IMR-90 (cell line): ENCODE data around the gene MAP2. TPM values are rescaled to one million over a fixed set of nuclear protein-coding genes. Genes with fewer than 3 reads are reported as not detected.

Source experiments
- ATAC-seq: fragments of 200-7000 bp; cut with Tn5 transposase; 2 replicates; pipeline ENCODE4 v1.9.1; 2020; ENCODE audit warnings: low read depth, mild to moderate bottlenecking, moderate library complexity
- BruUV-seq: library from RNA; stranded (reverse); fragments of 400-500 nt; replicated peaks from 2 replicates; lab custom pipeline; 2021; lab: Mats Ljungman, UMichigan
- CTCF ChIA-PET: fragments of 300-600 bp; formaldehyde crosslinking; extraction: SDS; loops from one replicate; lab custom pipeline; 2021; ENCODE audit warnings: antibody characterized with exemption; lab: Yijun Ruan, JAX
- POLR2A ChIA-PET: fragments of 300-600 bp; sonication (Branson Sonifier 250); formaldehyde crosslinking; loops from one replicate; lab custom pipeline; 2022; ENCODE audit warnings: antibody characterized with exemption; ENCODE audit not compliant: unreplicated experiment; lab: Charles Lee
- DNase-seq: peaks from one replicate; pipeline ENCODE4 v3.0.0; 2013
- H2AFZ ChIP-seq: replicated peaks from 2 replicates; pipeline ENCODE3; 2013; ENCODE audit warnings: low read length, mild to moderate bottlenecking; ENCODE audit not compliant: poor library complexity
- H2AK5ac ChIP-seq: 2 replicates; pipeline ENCODE4 v1.6.1; 2013; ENCODE audit warnings: low read depth, low read length, inconsistent platforms
- H2AK9ac ChIP-seq: replicated peaks from 2 replicates; pipeline ENCODE3; 2013; ENCODE audit warnings: mild to moderate bottlenecking, low read depth, low read length, moderate library complexity; ENCODE audit not compliant: poor library complexity
- H2BK120ac ChIP-seq: 2 replicates; pipeline ENCODE4 v1.6.1; 2013; ENCODE audit warnings: low read depth, low read length, inconsistent platforms
- H2BK15ac ChIP-seq: 3 replicates; pipeline ENCODE4 v1.6.1; 2013; ENCODE audit warnings: low read depth, low read length, inconsistent platforms
- H2BK20ac ChIP-seq: 2 replicates; pipeline ENCODE4 v1.6.1; 2013; ENCODE audit warnings: low read depth, mild to moderate bottlenecking, inconsistent platforms, low read length, moderate library complexity
- H2BK5ac ChIP-seq: 2 replicates; pipeline ENCODE4 v1.6.1; 2013; ENCODE audit warnings: mild to moderate bottlenecking, low read depth, low read length, inconsistent platforms; ENCODE audit not compliant: poor library complexity, severe bottlenecking
- H3K14ac ChIP-seq: replicated peaks from 2 replicates; pipeline ENCODE4 v1.6.1; 2013; ENCODE audit warnings: low read depth, low read length, inconsistent platforms
- H3K18ac ChIP-seq: 2 replicates; pipeline ENCODE4 v1.6.1; 2013; ENCODE audit warnings: low read depth, low read length, control low read depth
- H3K23ac ChIP-seq: 2 replicates; pipeline ENCODE4 v1.6.1; 2013; ENCODE audit warnings: low read depth, low read length, inconsistent platforms
- H3K27ac ChIP-seq: 2 replicates; pipeline ENCODE4 v1.5.1; 2013; ENCODE audit warnings: mild to moderate bottlenecking, control low read depth, low read length; ENCODE audit not compliant: insufficient read depth
- H3K27me3 ChIP-seq: 2 replicates; pipeline ENCODE4 v1.6.1; 2013; ENCODE audit warnings: low read length; ENCODE audit not compliant: control insufficient read depth, insufficient read depth
- H3K36me3 ChIP-seq: 2 replicates; pipeline ENCODE4 v1.6.1; 2013; ENCODE audit warnings: low read length, mixed read lengths; ENCODE audit not compliant: control insufficient read depth, insufficient read depth
- H3K4ac ChIP-seq: 2 replicates; pipeline ENCODE4 v1.6.1; 2013; ENCODE audit warnings: low read depth, low read length, inconsistent platforms
- H3K4me1 ChIP-seq: 2 replicates; pipeline ENCODE4 v1.6.1; 2013; ENCODE audit warnings: low read length, mixed read lengths; ENCODE audit not compliant: control insufficient read depth, insufficient read depth
- H3K4me2 ChIP-seq: 2 replicates; pipeline ENCODE4 v1.6.1; 2013; ENCODE audit warnings: low read depth, mild to moderate bottlenecking, control low read depth, low read length, moderate library complexity
- H3K4me3 ChIP-seq: 2 replicates; pipeline ENCODE4 v1.5.1; 2013; ENCODE audit warnings: low read depth, mild to moderate bottlenecking, control low read depth, low read length, moderate library complexity; ENCODE audit not compliant: insufficient read depth
- H3K56ac ChIP-seq: 2 replicates; pipeline ENCODE4 v1.6.1; 2013; ENCODE audit warnings: low read length, inconsistent platforms; ENCODE audit not compliant: insufficient read depth; ENCODE audit errors: extremely low read depth
- H3K79me1 ChIP-seq, 2 experiments: 2 replicates each; pipeline ENCODE4 v1.6.1; 2013; ENCODE audit warnings: low read length in 2 of 2, inconsistent platforms in 1 of 2, low read depth in 1 of 2
- H3K9ac ChIP-seq: 2 replicates; pipeline ENCODE4 v1.6.1; 2013; ENCODE audit warnings: low read depth, low read length, control low read depth
- H3K9me1 ChIP-seq: 2 replicates; pipeline ENCODE4 v1.6.1; 2013; ENCODE audit warnings: low read length, inconsistent platforms; ENCODE audit not compliant: insufficient read depth
- H3K9me3 ChIP-seq: 2 replicates; pipeline ENCODE4 v1.6.1; 2013; ENCODE audit warnings: low read length; ENCODE audit not compliant: control insufficient read depth, insufficient read depth
- H4K20me1 ChIP-seq: 2 replicates; pipeline ENCODE4 v1.6.1; 2013; ENCODE audit warnings: low read length, inconsistent platforms; ENCODE audit not compliant: insufficient read depth
- H4K5ac ChIP-seq: 2 replicates; pipeline ENCODE4 v1.6.1; 2013; ENCODE audit warnings: mild to moderate bottlenecking, low read depth, low read length, control low read depth
- H4K8ac ChIP-seq, 2 experiments: 2 replicates each; pipeline ENCODE4 v1.6.1; 2013; ENCODE audit warnings: low read depth in 2 of 2, low read length in 2 of 2, control low read depth in 1 of 2, inconsistent platforms in 1 of 2
- H4K91ac ChIP-seq: 2 replicates; pipeline ENCODE4 v1.6.1; 2013; ENCODE audit warnings: low read depth, low read length, inconsistent platforms; ENCODE audit not compliant: insufficient read depth
- BHLHE40 ChIP-seq: fragments of 150-350 bp; IDR thresholded peaks from 2 replicates; pipeline ENCODE4 v1.6.1; 2016; ENCODE audit warnings: mild to moderate bottlenecking, low read depth, low read length
- CEBPB ChIP-seq: IDR thresholded peaks from 2 replicates; pipeline ENCODE4 v1.6.1; 2012; ENCODE audit warnings: low read depth, low read length, improper control_type of control experiment
- CHD1 ChIP-seq: IDR thresholded peaks from 2 replicates; pipeline ENCODE4 v1.6.1; 2012; ENCODE audit warnings: low read depth, low read length, improper control_type of control experiment
- FOS ChIP-seq: fragments of 150-350 bp; IDR thresholded peaks from 2 replicates; pipeline ENCODE4 v1.6.1; 2016; ENCODE audit warnings: low read depth, low read length
- MAFK ChIP-seq: IDR thresholded peaks from 2 replicates; pipeline ENCODE4 v1.6.1; 2012; ENCODE audit warnings: low read depth, low read length, improper control_type of control experiment
- MAZ ChIP-seq: IDR thresholded peaks from 2 replicates; pipeline ENCODE4 v1.6.1; 2012; ENCODE audit warnings: low read depth, mild to moderate bottlenecking, low read length, improper control_type of control experiment, moderate library complexity, borderline replicate concordance
- MXI1 ChIP-seq: IDR thresholded peaks from 2 replicates; pipeline ENCODE4 v1.6.1; 2012; ENCODE audit warnings: low read depth, mild to moderate bottlenecking, low read length, moderate library complexity, borderline replicate concordance
- NFE2L2 ChIP-seq: fragments of 150-350 bp; IDR thresholded peaks from 2 replicates; pipeline ENCODE4 v1.6.1; 2016; ENCODE audit warnings: low read depth, mild to moderate bottlenecking, low read length
- POLR2A ChIP-seq: IDR thresholded peaks from 2 replicates; pipeline ENCODE4 v1.6.1; 2012; ENCODE audit warnings: mild to moderate bottlenecking, low read depth, low read length
- RAD21 ChIP-seq: IDR thresholded peaks from 2 replicates; pipeline ENCODE4 v1.6.1; 2012; ENCODE audit warnings: low read length, improper control_type of control experiment
- RCOR1 ChIP-seq: IDR thresholded peaks from 2 replicates; pipeline ENCODE4 v1.6.1; 2012; ENCODE audit warnings: mild to moderate bottlenecking, low read length, improper control_type of control experiment; ENCODE audit not compliant: insufficient replicate concordance
- RFX5 ChIP-seq: IDR thresholded peaks from 2 replicates; pipeline ENCODE4 v1.8.0; 2012; ENCODE audit warnings: low read depth, mild to moderate bottlenecking, low read length, moderate library complexity
- SMC3 ChIP-seq: fragments of 150-350 bp; IDR thresholded peaks from 2 replicates; pipeline ENCODE4 v1.6.1; 2016; ENCODE audit warnings: low read depth, mild to moderate bottlenecking, antibody characterized with exemption, low read length, moderate library complexity
- WGBS, 2 experiments: methylation state at CpG; one replicate each; pipeline versions ENCODE4 v1.1.5 to v1.1.7; 2013; ENCODE audit warnings: missing lambda C conversion rate in 2 of 2; ENCODE audit not compliant: insufficient read length in 1 of 2; ENCODE audit errors: extremely low coverage in 2 of 2; 5-methylcytosine and 5-hydroxymethylcytosine counted together
- dilution Hi-C: fragments of 300-500 bp; cut with HindIII; formaldehyde crosslinking; loops from one replicate; pipeline ENCODE4 v1.14.3; 2018; ENCODE audit warnings: low sequenced_read_pairs; ENCODE audit not compliant: unreplicated experiment
- in situ Hi-C: fragments of 300-500 bp; cut with MboI; formaldehyde crosslinking; loops from 3 replicates; pipeline ENCODE4 v1.14.3; 2019; ENCODE audit warnings: low sequenced_read_pairs, inconsistent platforms, mixed read lengths
- intact Hi-C: fragments of 100-400 bp; cut with micrococcal nuclease; formaldehyde crosslinking; loops from 2 replicates; pipeline ENCODE4 v1.10.0; 2022
- polyA plus RNA-seq, 3 experiments: library from polyadenylated mRNA; depleted of rRNA; stranded (reverse); fragments of >200 nt; gene quantifications; 2 replicates each; pipeline ENCODE4 v1.2.3, GENCODE V29; 2012; ENCODE audit warnings: low replicate concordance in 1 of 3
- total RNA-seq: library from RNA; depleted of rRNA; stranded (reverse); fragments of >200 nt; gene quantifications from 2 replicates; pipeline ENCODE4 v1.2.3, GENCODE V29; 2012
- TF ChIP-seq, protein P1 (sequence below): fragments of 150-350 bp; IDR thresholded peaks from 2 replicates; pipeline ENCODE4 v1.6.1; 2016; ENCODE audit warnings: low read depth, mild to moderate bottlenecking, low read length, moderate library complexity, borderline replicate concordance
- TF ChIP-seq, protein P2 (sequence below): conservative IDR thresholded peaks from 2 replicates; pipeline ENCODE4 v1.5.1; 2012; ENCODE audit warnings: mild to moderate bottlenecking, low read depth, low read length, improper control_type of control experiment
- TF ChIP-seq, protein P3 (sequence below): fragments of 150-350 bp; IDR thresholded peaks from 2 replicates; pipeline ENCODE4 v1.6.1; 2017; ENCODE audit warnings: mild to moderate bottlenecking, antibody characterized with exemption, low read length, low read depth

Gene MAP2
- total and polyA plus RNA-seq, 2 of the 4 experiments (the other 2 are of a cell fraction): 0.29 to 0.36 TPM

DNA sequence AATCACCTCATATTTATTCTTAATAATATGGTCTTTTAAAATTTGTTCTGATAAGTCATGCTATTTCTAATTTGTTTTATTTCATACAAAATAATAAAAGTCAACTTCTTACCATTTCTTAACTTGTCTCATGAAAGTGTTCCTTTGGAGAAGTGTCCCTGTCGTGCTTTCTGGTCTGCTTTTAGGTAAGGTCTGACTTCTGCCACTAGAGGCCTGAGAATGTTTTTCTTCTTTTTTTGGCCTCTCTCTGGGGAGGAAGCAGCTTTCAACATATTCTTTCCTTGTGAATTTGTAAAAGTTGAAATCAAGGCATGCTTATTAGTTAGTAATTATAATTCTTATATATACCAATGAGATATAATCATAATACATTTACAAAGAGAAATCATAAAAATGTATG lies 39.4 kb downstream of the MAP2 start:
- dilution Hi-C loops: no loop called here
- in situ Hi-C loops: no loop called here
- no peaks in the 10 kb centered on the region for H3K9me1 ChIP-seq
- no peak overlapping the region for H3K27ac ChIP-seq
- no peak overlapping the region for H3K9ac ChIP-seq
- no peak overlapping the region for H3K4ac ChIP-seq
- H3K9me3 ChIP-seq: no peaks in the 10 kb centered on the region
- H2BK20ac ChIP-seq: no peak overlapping the region
- no peak overlapping the region for H3K18ac ChIP-seq
- no peak overlapping the region for H2AK5ac ChIP-seq
- H3K4me3 ChIP-seq: no peak overlapping the region
- H2BK5ac ChIP-seq: no peak overlapping the region
- H3K14ac ChIP-seq: no peak overlapping the region
- ChIA-PET CTCF (no interaction called here), POLR2A (no interaction called here)
- H4K20me1 ChIP-seq: no peaks in the 10 kb centered on the region
- ATAC-seq: no peak
- BruUV-seq: no TSS peak
- WGBS, 2 experiments: no CpG with 5 or more reads among the region's 1 CpG
- no peak overlapping the region for H4K91ac ChIP-seq
- H3K27me3 ChIP-seq: no peaks in the 10 kb centered on the region
- no peaks in the 10 kb centered on the region for H3K36me3 ChIP-seq
- no peak overlapping the region for H2BK120ac ChIP-seq
- TF ChIP-seq, protein P1, sequence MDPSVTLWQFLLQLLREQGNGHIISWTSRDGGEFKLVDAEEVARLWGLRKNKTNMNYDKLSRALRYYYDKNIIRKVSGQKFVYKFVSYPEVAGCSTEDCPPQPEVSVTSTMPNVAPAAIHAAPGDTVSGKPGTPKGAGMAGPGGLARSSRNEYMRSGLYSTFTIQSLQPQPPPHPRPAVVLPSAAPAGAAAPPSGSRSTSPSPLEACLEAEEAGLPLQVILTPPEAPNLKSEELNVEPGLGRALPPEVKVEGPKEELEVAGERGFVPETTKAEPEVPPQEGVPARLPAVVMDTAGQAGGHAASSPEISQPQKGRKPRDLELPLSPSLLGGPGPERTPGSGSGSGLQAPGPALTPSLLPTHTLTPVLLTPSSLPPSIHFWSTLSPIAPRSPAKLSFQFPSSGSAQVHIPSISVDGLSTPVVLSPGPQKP: no peak
- no peak for TF ChIP-seq CHD1
- TF ChIP-seq BHLHE40: no peak
- no peak for TF ChIP-seq MAFK
- no peak for TF ChIP-seq RAD21
- TF ChIP-seq RFX5: no peak
- TF ChIP-seq NFE2L2: no peak
- no peak for TF ChIP-seq MAZ
- TF ChIP-seq SMC3: no peak
- no peak for TF ChIP-seq RCOR1
- no peak for TF ChIP-seq CEBPB
- TF ChIP-seq, protein P2, sequence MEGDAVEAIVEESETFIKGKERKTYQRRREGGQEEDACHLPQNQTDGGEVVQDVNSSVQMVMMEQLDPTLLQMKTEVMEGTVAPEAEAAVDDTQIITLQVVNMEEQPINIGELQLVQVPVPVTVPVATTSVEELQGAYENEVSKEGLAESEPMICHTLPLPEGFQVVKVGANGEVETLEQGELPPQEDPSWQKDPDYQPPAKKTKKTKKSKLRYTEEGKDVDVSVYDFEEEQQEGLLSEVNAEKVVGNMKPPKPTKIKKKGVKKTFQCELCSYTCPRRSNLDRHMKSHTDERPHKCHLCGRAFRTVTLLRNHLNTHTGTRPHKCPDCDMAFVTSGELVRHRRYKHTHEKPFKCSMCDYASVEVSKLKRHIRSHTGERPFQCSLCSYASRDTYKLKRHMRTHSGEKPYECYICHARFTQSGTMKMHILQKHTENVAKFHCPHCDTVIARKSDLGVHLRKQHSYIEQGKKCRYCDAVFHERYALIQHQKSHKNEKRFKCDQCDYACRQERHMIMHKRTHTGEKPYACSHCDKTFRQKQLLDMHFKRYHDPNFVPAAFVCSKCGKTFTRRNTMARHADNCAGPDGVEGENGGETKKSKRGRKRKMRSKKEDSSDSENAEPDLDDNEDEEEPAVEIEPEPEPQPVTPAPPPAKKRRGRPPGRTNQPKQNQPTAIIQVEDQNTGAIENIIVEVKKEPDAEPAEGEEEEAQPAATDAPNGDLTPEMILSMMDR: no peak
- TF ChIP-seq, protein P3, sequence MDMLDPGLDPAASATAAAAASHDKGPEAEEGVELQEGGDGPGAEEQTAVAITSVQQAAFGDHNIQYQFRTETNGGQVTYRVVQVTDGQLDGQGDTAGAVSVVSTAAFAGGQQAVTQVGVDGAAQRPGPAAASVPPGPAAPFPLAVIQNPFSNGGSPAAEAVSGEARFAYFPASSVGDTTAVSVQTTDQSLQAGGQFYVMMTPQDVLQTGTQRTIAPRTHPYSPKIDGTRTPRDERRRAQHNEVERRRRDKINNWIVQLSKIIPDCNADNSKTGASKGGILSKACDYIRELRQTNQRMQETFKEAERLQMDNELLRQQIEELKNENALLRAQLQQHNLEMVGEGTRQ: no peak
- TF ChIP-seq POLR2A: no peak
- no peak for TF ChIP-seq FOS
- TF ChIP-seq MXI1: no peak
- no peak overlapping the region for H4K8ac ChIP-seq
- no peak for DNase-seq
- H3K4me2 ChIP-seq: no peak overlapping the region
- no peak overlapping the region for H2AFZ ChIP-seq
- H4K5ac ChIP-seq: no peak overlapping the region
- intact Hi-C loops: no loop called here
- H3K79me1 ChIP-seq: no peaks in the 10 kb centered on the region
- no peak overlapping the region for H2AK9ac ChIP-seq
- H3K56ac ChIP-seq: no peak overlapping the region
- no peak overlapping the region for H3K23ac ChIP-seq
- no peak overlapping the region for H2BK15ac ChIP-seq
- no peaks in the 10 kb centered on the region for H3K4me1 ChIP-seq
